ENCODE data around the gene IDH3G. TPM values are rescaled to one million over a fixed set of nuclear protein-coding genes. Genes with fewer than 3 reads are reported as not detected.

IDH3G gene
- total RNA-seq, 2 donors from 2014 or later: 62.5 to 74.1 TPM

DNA sequence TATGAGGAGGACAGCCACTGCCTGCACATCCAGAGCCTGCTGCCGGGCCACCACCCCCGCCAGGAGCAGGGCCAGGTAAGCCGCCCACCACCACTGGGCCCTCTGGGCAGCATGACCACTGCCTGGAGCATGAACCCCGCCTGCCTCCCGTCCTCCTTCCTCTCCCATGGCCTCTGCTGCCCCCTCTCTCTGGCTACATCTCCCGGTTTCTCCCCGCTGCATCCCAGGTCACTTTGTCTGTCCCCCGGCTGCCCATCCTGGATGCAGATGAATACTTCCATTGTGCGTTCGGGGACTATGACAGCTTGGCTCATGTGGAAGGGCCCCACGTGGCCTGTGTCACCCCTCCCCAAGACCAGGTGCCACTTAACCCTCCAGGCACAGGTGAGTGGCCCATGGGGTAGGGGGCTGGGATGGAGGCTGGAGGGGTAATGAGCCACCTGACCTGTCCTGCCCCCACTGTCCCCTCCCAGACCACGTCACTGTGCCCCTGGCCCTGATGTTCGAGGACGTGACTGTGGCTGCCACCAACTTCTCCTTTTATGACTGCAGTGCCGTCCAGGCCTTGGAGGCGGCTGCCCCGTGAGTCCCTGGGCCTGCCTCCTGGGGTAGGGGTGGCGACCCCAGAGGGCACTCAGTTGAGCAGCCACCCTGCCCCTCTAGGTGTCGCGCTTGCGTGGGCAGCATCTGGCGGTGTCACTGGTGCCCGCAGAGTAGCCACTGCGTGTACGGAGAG, 24.1 kb downstream of the IDH3G start:
- Mint-ChIP-seq H3K27me3 (peaks cover 0 to 4% of the 10 kb centered on the region in 2 donors), H3K4me1 (ENCODE audit: low read depth in 2 of 2) (peaks cover 0 to 5% of the 10 kb centered on the region in 2 donors), H3K27ac (no peak overlapping the region), H3K4me3 (no peak overlapping the region), H3K36me3 (no peaks in the 10 kb centered on the region), H3K9me3 (no peaks in the 10 kb centered on the region)
- DNase-seq (ENCODE audit: low spot score) (peak; percentile 57), ATAC-seq (no peak)

DNA sequence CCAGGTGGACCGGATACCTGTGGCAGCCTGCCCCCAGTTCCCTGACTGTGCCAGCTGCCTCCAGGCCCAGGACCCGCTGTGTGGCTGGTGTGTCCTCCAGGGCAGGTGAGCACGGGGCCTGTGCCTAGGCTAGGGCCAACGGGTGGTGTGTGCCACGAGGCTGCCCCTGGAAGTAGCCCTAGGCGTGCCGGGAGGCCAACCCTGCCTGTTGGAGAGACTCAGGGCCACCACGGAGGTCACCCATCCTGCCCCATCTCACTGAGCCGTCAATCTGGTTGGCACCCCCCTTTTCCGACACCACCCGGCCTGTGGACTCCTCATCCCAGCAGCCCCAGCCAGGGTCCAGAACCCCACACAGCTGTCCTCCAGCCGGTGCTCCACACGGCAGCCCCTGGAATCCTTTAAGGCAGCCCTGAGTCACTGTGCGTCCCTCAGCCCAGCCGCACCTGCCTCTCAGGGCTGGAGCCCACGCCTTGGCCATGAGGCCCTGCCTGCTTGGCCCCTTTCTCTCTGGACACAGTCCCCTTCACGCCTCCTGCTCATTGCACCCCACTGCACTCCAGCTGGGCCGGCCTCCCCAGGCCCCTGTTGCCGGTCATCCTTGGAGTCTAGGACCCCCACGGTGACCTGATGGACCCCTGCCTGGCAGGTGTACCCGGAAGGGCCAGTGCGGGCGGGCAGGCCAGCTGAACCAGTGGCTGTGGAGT, 24.9 kb downstream of the IDH3G start:
- Mint-ChIP-seq H3K27ac (no peak overlapping the region), H3K4me3 (no peak overlapping the region), H3K36me3 (no peaks in the 10 kb centered on the region), H3K4me1 (ENCODE audit: low read depth in 2 of 2) (peaks cover 0 to 5% of the 10 kb centered on the region in 2 donors), H3K9me3 (no peaks in the 10 kb centered on the region), H3K27me3 (peaks cover 0 to 4% of the 10 kb centered on the region in 2 donors)
- ATAC-seq (no peak), DNase-seq (ENCODE audit: low spot score) (peak; percentile 59)

DNA sequence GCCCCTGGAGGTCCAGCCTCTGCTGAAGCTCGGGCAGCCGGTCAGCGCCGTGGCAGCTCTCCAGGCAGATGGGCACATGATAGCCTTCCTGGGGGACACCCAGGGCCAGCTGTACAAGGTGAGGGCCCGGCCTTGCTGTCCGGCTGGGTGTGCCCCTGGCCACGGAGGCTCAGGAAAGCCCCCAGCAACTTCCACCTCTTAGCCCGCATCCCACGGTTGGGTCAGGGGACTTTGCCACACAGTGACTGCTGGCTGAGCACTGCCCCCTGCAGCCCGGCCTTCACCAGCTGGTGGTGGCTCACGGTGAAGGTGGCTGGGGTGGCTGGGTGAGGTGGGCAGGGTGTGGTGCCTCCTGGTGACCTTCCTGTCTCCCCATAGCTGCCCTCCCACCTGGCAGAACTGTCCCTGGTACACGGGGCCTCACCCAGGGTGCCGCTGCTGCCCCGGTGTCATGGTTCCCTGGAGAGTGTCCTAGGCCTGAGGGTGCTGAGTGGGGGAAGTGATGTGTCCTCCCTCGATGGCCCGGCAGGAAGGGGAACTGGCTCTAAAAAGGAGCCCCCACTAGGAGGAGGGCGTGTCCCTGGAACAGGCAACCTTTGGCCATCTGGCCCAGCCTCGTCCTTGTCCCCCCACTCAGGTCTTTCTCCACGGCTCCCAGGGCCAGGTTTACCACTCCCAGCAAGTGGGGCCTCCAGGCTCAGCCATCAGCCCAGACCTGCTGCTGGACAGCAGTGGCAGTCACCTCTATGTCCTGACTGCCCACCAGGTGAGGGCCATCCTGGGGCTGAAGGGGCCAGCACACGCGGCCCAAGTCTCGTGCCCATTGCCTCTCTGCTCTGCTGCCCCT, 25.6 kb downstream of the IDH3G start:
- no peaks in the 10 kb centered on the region for H3K9me3 Mint-ChIP-seq
- peak overlapping the region; percentile 44 for H3K4me3 Mint-ChIP-seq
- ATAC-seq (no peak), DNase-seq (ENCODE audit: low spot score) (peak; percentile 58)
- peaks cover 0 to 9% of the 10 kb centered on the region in 2 donors for H3K4me1 Mint-ChIP-seq (ENCODE audit: low read depth in 2 of 2)
- no peaks in the 10 kb centered on the region for H3K36me3 Mint-ChIP-seq
- H3K27me3 Mint-ChIP-seq: peaks cover 0 to 4% of the 10 kb centered on the region in 2 donors
- no peak overlapping the region for H3K27ac Mint-ChIP-seq

DNA sequence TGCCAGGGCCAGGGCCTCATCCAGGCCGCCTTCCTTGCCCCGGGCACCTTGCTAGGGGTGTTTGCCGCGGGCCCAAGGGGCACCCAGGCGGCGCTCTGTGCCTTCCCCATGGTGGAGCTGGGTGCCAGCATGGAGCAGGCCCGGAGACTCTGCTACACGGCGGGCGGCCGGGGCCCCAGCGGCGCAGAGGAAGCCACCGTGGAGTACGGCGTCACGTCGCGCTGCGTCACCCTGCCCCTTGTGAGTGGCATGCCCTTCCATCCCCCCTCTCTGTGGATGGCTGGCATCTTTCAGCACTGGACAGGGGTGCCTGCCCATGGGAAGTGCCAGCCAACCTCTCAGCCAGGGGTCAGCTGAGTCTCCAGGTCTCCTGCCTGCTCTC, 26.5 kb downstream of the IDH3G start:
- no peak for ATAC-seq
- DNase-seq (ENCODE audit: low spot score): peak; percentile 45
- Mint-ChIP-seq H3K4me1 (ENCODE audit: low read depth in 2 of 2) (peaks cover 0 to 9% of the 10 kb centered on the region in 2 donors), H3K27me3 (peaks cover 0 to 4% of the 10 kb centered on the region in 2 donors), H3K36me3 (no peaks in the 10 kb centered on the region), H3K27ac (no peak overlapping the region), H3K9me3 (no peaks in the 10 kb centered on the region), H3K4me3 (no peak overlapping the region)

DNA sequence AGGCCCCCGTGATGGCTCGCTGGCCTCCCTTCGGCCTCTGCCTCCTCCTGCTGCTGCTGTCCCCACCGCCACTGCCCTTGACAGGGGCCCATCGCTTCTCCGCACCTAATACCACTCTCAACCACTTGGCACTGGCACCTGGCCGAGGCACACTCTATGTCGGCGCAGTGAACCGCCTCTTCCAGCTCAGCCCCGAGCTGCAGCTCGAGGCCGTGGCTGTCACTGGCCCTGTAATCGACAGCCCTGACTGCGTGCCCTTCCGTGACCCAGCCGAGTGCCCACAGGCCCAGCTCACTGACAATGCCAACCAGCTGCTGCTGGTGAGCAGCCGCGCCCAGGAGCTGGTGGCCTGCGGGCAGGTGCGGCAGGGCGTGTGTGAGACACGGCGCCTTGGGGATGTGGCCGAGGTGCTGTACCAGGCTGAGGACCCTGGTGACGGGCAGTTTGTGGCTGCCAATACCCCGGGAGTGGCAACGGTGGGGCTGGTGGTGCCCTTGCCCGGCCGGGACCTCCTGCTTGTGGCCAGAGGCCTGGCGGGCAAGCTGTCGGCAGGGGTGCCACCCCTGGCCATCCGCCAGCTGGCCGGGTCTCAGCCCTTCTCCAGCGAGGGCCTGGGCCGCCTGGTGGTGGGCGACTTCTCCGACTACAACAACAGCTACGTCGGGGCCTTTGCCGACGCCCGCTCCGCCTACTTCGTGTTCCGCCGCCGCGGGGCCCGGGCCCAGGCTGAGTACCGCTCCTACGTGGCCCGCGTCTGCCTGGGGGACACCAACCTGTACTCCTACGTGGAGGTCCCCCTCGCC, 27.1 kb downstream of the IDH3G start:
- no peak for ATAC-seq
- H3K9me3 Mint-ChIP-seq: no peaks in the 10 kb centered on the region
- H3K4me3 Mint-ChIP-seq: no peak overlapping the region
- peak; percentile 59 for DNase-seq (ENCODE audit: low spot score)
- H3K36me3 Mint-ChIP-seq: no peaks in the 10 kb centered on the region
- H3K27ac Mint-ChIP-seq: no peak overlapping the region
- H3K27me3 Mint-ChIP-seq: peaks cover 0 to 4% of the 10 kb centered on the region in 2 donors
- H3K4me1 Mint-ChIP-seq (ENCODE audit: low read depth in 2 of 2): peaks cover 0 to 9% of the 10 kb centered on the region in 2 donors

DNA sequence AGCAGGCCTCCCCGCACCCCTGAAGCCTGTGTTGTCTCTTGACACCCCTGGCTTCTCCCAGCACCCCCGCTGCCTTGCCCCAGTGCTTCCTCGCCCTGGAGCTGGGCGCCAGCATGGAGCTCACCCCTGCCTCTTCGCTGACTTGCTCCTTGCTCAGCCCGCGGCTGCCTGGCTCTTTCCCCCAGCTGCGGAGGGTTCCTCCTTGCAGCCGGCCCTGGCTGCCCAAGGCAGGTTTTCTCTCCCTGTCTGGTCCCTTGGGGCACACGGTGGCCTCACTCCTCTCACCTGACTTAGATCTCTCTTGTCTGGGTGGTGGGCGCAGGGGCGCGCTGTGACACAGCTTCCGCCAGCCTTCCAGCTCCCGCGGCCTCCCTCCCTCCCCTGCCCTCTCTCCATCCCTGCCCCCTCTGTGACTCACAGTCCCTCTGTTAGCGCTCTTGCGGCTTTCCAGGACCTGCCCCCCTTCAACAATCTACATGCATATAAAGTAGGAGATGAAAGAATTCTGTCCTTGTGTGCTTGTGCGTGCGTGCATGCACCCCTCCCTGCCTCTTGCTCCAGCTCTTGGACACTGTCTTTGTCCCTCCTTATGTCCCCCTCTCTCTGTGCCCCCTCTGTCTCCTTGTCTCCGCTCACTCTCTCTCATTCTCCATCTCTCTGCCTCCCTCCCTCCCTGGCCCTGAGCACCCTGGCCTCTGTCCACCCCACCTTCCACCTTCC, 27.9 kb downstream of the IDH3G start:
- Mint-ChIP-seq H3K4me1 (ENCODE audit: low read depth in 2 of 2) (peaks cover 0 to 9% of the 10 kb centered on the region in 2 donors), H3K27me3 (peaks cover 0 to 4% of the 10 kb centered on the region in 2 donors), H3K36me3 (no peaks in the 10 kb centered on the region), H3K9me3 (no peaks in the 10 kb centered on the region), H3K4me3 (no peak overlapping the region), H3K27ac (no peak overlapping the region)
- DNase-seq (ENCODE audit: low spot score): peak; percentile 54
- no peak for ATAC-seq

DNA sequence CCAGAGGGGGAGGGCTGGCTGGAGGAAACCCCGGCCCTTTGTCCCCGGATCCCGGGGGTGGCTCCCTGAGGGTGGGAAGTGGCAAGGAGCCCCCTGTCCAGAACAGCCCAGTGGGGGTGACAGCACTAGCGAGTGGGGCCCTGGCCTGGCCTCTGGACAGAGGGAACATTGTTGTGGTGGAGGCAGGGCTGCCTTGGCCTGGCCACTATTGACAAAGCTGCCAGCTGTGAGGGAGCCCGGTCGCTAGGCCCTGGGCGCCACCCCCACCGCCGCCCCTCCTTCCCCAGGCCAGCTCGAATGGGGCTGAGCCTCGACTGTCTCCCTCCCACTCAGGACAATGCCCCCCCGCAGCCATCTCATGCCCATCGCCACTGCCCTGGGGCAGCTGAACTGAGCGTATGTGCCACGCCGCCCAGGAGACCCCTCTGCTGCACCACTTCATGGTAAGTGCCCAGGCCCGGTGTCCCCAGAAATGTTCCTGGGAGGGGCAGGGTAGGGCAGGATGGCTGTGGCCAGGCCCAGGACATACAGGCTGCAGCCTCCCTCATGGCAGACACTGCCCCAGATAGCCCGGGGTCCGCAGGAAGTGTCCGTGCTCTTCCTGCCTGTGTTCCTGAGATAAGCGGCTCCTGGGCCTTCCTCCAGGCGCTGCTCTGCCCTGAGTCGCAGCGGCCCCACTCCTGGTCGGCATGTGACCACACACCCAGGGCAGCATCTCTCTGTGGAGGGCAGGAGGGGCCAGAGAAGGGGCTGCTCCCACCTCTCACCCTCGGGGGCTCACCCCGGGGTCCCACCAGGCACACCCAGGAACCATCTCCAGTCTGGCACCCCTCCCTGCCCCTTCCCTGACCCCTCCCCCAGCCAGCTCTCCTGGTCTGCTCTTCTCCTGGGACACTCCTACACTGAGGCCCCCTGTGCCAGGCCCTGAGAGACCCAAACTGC, 28.8 kb downstream of the IDH3G start:
- Mint-ChIP-seq H3K36me3 (no peaks in the 10 kb centered on the region), H3K27me3 (peaks cover 0 to 4% of the 10 kb centered on the region in 2 donors), H3K27ac (no peak overlapping the region), H3K9me3 (no peaks in the 10 kb centered on the region), H3K4me3 (no peak overlapping the region), H3K4me1 (ENCODE audit: low read depth in 2 of 2) (peaks cover 0 to 9% of the 10 kb centered on the region in 2 donors)
- ATAC-seq (no peak), DNase-seq (ENCODE audit: low spot score) (peak; percentile 58)

DNA sequence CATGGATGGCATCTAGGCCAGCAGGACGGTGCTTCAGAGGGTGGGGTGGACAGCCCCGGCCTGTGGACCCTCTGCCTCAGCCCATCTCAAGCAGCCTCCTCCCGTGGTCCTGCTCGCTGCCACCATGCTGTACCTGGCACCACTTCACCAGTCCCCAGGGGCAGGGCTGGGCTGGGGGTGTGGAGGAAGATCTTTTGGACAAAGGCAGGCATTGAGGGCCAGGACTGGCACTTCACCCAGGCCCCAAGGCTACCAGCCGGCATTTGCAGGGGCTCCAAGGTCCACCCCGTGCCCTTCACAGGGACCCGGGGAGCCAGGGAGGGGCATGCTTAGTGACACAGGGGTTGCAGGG, 29.4 kb downstream of the IDH3G start:
- no peak overlapping the region for H3K27ac Mint-ChIP-seq
- ATAC-seq: no peak
- no peaks in the 10 kb centered on the region for H3K36me3 Mint-ChIP-seq
- peaks cover 0 to 9% of the 10 kb centered on the region in 2 donors for H3K4me1 Mint-ChIP-seq (ENCODE audit: low read depth in 2 of 2)
- DNase-seq (ENCODE audit: low spot score): no peak
- H3K9me3 Mint-ChIP-seq: no peaks in the 10 kb centered on the region
- peaks cover 0 to 4% of the 10 kb centered on the region in 2 donors for H3K27me3 Mint-ChIP-seq
- no peak overlapping the region for H3K4me3 Mint-ChIP-seq

DNA sequence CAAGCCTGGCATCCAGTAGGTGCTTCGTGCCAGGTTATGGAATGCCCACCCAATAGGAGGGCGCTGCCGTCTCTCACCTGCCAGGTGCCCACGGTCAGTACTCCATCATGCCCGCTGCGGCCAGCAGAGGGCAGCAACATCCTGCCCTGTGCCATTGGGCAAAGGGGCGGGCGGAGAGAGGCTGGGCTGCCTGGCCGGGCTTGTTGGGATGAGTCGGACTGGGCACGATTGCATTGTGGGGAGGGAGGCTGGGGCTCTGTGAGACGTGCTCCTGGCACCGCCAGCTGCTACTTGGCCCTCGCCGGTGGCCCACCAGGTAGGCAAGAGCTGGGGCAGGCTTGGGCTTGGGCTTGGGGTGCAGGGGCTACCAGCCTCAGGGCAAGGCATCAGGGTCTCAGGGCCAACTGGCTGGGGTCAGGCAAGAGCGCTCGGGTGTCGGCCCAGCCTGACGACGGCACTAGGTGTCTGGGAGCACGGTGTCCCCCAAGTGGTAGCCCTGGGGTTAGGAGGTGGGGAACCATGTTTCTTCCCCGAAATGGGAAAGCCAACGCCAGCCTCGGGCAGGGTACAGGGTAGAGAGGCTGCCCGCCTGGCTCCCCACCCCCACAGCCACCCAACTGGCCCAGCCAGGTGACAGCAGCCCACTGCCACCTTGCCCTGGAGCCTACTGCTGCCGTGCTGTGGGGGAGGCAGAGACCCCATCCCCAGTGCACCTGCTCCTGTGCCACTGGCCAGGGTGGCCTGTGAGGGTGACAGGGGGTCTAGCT, 30.0 kb downstream of the IDH3G start, which contains the start of gene PLXNB3:
Gene PLXNB3, plus strand, starts transcription at position 261 of the 767 bp plus-strand sequence. CDS start 1,287 bp downstream, outside the sequence.
- peak; percentile 88 to 89 for ATAC-seq
- H3K36me3 Mint-ChIP-seq: no peaks in the 10 kb centered on the region
- no peak within 1 kb of the TSS for H3K4me3 Mint-ChIP-seq
- DNase-seq (ENCODE audit: low spot score): peak; percentile 79
- no peaks in the 10 kb centered on the region for H3K9me3 Mint-ChIP-seq
- H3K4me1 Mint-ChIP-seq (ENCODE audit: low read depth in 2 of 2): peaks cover 0 to 9% of the 10 kb centered on the region in 2 donors
- H3K27ac Mint-ChIP-seq: no peak within 1 kb of the TSS
- H3K27me3 Mint-ChIP-seq: peaks cover 0 to 4% of the 10 kb centered on the region in 2 donors

DNA sequence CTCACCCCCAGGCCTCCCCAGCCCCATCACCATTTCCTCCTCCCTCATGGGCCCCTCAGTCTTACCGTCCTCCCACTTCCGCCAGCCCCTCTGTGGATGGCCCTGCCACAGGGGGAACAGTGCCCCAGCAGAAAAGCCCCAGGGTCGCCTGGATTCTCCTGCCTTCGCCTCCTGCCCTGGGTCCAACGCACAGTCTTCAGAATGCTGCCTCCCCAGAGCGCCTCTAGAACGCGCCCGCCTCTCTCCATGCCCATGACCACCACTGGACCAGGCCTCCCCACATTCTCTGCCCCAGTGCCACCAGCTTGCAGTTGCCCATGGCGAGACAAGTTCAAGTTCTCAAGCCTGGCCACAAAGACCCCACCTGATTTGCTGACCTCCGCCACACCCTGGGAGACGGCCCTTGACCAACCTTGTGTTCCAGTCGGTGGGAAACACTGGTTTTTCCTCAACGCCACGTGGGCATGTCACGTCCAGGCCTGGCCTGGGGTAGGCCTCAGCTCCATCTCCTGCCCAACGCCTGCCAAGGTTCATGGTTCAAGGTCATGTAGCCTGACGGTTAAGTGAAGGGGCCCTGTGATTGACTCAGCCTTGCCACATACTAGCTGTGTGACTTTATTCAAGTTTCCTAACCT, 30.8 kb downstream of the IDH3G start:
- no peaks in the 10 kb centered on the region for H3K36me3 Mint-ChIP-seq
- peaks cover 0 to 9% of the 10 kb centered on the region in 2 donors for H3K4me1 Mint-ChIP-seq (ENCODE audit: low read depth in 2 of 2)
- peaks cover 0 to 4% of the 10 kb centered on the region in 2 donors for H3K27me3 Mint-ChIP-seq
- no peak for ATAC-seq
- no peak overlapping the region for H3K27ac Mint-ChIP-seq
- H3K9me3 Mint-ChIP-seq: no peaks in the 10 kb centered on the region
- no peak overlapping the region for H3K4me3 Mint-ChIP-seq
- peak; percentile 48 for DNase-seq (ENCODE audit: low spot score)

DNA sequence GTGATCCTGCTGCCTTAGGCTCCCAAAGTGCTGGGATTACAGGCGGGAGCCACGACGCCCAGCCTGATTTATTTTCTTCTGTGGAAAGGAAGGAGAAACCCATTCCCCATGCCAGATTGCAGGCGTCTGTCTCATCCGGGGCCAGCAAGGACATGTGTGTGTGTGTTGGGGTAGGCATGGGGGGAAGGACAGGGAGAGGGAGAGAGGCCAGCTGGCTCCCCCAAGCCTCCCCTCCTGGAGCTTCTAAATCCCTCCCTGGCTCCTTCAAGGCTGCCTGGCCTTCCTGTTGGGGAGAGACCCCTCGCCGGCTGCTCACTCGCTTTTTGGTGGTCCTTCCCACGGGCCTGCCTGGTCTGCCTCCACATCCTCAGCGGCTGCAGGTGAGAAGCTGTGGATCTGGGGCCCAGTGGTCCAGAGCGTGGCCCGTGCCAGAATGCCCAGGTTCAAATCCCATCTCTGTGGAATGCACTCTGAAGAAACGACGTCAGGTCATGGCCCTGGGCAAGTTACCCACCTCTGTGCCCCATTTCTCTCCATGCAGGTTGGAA, 31.5 kb downstream of the IDH3G start:
- no peak overlapping the region for H3K27ac Mint-ChIP-seq
- DNase-seq (ENCODE audit: low spot score) (peak; percentile 51), ATAC-seq (no peak)
- H3K27me3 Mint-ChIP-seq: peaks cover 0 to 5% of the 10 kb centered on the region in 2 donors
- H3K36me3 Mint-ChIP-seq: no peaks in the 10 kb centered on the region
- H3K4me1 Mint-ChIP-seq (ENCODE audit: low read depth in 2 of 2): peaks cover 0 to 6% of the 10 kb centered on the region in 2 donors
- no peak overlapping the region for H3K4me3 Mint-ChIP-seq
- no peaks in the 10 kb centered on the region for H3K9me3 Mint-ChIP-seq

Measured in natural killer cell treated with Interleukin-12 subunit alpha and Interleukin-12 subunit beta and Interleukin-15 and Interleukin-18, amount 100 ng/mL, for 72 hours (primary cell).